Hematopoietic multipotent progenitor cell treated with erythropoietin and hydrocortisone succinate and interleukin-3 and kit ligand, for 15 days (in vitro differentiated cells): ENCODE data around the gene SH3RF1.

Experiments
- DNase-seq: peaks from one replicate; pipeline ENCODE4 v3.0.0-alpha.2; 2015; ENCODE audit warnings: low spot score

The SH3RF1 gene

GRCh38 chr4:169275180-169275579 lies 4.4 kb upstream of the SH3RF1 start:
- no peak for DNase-seq

DNA sequence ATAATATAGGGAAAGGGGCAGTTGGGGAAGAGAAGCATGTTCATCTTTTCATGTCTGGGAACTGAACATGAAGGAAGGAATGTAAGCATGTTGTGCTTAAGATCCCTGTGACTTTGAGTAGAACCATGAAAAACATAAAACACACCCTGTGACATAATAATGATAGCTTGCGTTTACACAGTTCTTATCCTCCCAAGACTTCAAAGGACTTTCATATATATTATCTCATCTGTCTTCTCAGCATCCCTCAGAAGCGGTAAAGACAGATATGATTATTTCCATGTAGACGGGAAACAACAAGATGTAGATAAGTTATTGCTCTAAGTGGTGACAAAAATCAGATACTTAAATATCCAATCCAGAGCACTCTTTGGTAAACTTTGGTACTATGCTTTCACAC lies 3.3 kb upstream of the SH3RF1 start:
- DNase-seq = no peak

DNA sequence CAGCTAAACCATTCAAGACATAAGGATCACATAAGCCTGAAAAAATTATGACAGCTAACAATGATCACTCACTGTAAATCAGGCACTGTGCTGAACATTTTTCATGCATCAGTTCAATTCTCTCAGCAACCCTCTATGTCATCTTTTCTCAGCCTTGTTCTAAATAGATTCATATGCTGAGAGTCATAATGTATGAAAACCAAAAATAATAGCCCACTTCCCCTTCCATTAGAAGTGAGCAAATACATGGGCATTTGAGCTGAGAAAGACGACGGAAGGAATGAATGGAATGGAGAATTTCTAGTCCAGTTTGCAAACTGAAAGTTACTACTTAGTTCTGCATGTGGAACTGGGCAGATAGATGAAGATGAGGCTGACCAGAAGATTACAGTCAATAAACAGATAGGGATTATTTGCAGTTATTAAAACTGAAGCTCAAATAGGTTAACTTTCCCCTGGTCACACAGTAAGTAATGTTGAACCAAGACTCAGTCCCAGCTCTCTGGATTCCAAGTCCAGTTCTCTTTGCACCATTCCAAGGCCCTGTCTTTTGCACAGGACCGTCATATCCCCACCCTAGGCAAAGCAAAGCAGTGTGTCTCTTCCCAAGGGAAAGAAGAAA lies 1.6 kb upstream of the SH3RF1 start:
- DNase-seq = no peak

DNA sequence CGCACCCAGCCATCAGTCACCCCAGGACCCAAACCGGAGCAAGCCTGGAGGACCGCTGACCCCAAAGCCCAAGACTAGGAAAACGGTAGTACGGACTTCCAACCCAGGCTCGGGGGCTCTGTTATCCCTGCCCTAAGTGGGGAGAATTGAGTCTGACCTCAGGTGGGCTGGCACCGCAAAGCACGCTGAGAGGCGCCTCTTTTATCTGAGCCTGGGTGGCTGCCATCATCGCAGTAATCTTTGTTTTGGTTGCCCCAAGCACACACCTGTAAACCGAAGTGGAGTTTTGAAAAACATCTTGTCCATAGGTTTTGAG lies 894 bp upstream of the SH3RF1 start:
- DNase-seq = no peak

- DNase-seq = no peak
Observed at GRCh38 chr4:169269916-169270809, 593 bp downstream of the SH3RF1 start.

GRCh38 chr4:169268951-169269760 lies 1.6 kb downstream of the SH3RF1 start:
- no peak for DNase-seq

DNA sequence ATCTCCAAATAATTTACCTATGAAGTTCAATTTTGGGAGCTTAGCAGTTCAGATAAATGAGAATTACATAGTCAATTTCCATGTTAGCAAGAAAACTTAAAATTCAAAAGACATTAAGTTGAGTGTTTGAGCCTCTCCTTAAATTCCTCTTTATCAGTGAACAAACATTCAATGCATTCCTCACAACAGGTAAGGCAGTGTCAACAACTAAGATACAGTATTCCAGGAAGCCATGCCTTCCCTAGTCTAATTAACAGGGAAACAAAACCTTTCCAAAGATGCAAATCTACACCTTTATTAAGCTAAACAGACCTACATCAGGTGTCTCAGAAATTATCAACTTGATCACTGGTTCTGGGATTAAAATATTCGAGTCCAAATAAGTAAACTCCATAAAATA lies 3.7 kb downstream of the SH3RF1 start:
- DNase-seq = no peak

DNA sequence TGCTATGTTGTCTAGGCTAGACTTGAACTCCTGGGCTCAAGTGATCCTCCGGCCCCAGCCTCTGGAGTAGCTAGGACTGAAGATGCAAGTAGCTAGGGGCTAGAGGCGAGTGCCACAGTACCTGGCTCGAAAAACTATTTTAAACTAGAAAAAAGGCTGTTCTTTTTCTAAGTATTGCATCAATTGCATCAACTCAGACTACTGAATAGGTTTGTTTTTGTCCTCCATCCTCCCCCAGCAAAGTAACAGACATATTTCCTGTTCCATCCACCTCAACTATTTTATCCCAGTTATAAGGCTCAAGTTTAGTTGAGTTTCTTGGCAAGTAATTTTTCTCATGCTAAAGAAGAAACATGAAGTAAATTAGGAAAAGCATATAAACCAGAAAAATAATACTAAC lies 4.1 kb downstream of the SH3RF1 start:
- no peak for DNase-seq

DNA sequence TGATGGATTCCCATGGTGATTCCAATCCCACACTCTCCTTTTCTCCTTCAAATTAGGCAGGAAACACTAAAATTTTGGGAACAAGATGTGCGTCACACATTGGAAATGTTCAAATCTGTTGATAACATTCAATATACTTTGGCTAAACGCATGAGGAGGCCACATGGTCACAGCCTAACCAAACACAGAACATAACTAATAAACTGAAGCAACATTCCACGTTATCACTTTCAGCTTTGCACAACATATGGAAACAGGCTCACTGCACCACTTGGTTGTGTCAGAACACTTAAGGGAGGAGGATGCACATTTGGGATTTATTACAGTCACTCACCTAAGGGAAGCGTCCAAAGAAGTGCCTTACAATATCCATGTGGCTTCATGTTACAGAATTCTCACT lies 4.7 kb downstream of the SH3RF1 start:
- no peak for DNase-seq

DNA sequence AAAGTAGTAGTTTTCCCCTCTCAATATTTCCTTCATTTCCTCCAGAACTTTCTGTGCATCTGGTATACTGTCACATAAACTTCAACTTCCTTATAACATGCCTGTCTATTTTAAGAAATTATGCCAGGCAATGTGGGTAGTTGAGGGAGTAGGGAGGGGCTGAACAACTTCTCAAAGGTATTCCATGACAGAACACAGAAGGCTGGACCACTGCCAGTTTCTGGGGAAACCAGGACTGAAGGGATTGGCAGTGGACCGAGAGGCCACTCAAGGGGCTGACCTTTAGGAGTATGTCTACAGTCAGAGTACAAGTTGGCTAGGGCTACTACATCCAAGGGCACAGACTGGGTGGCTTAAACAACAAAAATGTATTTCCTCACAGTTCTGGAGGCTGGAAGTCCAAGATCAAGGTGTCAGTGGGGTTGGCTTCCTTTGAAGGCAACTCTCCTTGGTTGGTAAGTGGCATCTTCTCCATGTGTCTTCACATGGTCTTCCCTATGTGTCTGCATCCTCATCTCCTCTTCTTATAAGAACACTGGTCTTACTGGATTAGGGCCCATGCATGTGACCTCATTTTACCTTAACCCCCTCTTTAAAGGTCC lies 6.9 kb downstream of the SH3RF1 start:
- DNase-seq = no peak

DNA sequence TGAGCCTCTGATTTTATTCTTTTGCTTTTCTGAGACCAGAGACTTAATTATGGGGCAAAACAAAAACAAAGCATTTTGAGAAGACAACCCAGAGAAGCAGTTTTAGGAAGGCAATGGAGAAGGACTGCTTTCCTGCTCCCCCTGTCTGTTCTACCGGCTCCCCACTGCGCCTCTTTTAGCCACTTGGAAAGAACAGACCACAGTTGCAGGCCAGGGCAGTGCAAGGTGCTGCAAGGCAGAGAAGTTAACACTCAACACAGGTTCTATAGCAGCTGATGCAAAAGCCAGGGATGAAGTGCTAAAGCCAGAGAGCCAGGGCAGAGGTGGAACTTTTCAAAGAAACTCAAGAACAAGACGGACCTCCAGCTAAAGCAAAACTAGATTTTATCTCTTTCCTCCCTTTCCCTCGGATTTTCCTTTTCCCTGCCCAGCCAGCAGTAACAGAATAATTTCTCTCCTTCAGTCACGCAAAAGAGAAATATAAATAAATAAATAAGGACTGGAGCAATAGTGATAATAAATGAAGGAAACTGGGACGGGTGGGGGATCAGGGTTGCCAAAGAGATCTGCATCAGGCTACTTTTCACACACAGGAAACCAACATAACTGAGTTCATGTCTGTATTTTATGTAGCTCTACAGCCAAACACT lies 10.4 kb downstream of the SH3RF1 start:
- no peak for DNase-seq

- DNase-seq = no peak
Observed at GRCh38 chr4:169259271-169259670, 11.5 kb downstream of the SH3RF1 start.

- no peak for DNase-seq
Observed at GRCh38 chr4:169258141-169258540, 12.6 kb downstream of the SH3RF1 start.

DNA sequence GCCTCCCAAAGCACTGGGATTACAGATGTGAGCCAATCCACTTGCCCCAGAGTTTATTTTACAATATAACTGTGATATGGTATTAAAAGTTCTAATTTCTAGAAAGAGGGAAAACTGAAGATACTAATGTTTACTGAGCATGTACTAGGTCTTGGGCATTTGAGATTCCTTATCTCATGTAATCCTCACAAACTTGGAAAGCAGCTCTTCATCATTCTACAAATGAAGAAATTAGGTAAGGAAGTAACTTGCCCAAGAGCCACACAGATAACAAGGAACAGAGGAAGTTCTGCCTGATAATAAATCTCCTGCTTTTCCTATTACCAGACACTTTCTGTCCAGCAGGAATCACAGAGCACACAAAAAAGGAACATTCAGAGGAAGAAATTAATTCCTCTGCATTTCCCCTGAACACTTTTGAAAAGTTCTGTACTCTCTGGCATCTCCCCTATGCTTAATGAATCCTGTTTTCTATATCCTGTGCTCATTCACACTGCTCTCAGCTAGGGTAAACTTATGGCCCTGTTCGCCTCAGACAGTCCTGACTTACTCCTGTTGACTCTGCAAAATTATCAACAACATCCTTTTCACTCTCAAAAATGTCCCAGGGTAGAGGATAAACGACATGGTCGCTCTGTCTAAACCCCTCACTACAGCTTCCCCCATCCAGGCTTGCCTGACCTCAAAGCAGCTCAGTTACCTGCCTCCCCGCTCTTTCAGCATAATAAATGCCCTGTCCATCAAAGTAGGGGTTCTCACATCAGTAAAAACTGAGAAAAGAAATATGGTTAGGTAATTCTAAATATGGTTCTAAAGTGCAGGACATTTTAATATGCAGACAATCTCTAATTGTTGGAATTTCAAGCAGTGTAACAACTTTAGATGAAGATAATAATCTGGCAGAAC lies 13.6 kb downstream of the SH3RF1 start:
- no peak for DNase-seq

DNA sequence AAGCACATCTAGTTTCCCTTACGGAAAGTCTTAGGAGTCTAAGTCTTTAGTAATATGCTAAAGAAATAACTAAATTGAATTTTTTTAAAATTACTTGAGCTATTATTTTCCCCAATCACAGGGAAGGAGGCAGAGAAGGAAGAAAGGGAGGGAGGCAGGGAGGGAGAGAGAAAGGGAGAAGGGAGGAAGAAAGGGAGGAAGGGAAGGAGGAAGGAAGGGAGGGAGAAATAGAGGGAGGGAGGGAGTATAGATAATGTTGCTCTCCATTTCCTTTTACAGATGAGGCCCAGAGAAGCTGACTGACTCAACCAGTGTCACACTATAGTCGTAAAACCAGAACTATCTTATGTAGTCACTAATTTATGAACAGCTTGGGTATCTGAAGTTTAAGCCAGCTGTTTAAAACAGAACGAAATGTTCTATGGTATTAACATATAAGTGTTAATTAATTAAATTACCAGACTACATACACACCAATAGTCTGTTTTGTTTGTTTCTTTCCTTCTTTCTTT lies 14.6 kb downstream of the SH3RF1 start:
- no peak for DNase-seq

- peak; percentile 43 for DNase-seq
Observed at GRCh38 chr4:169254546-169254983, 16.2 kb downstream of the SH3RF1 start.

DNA sequence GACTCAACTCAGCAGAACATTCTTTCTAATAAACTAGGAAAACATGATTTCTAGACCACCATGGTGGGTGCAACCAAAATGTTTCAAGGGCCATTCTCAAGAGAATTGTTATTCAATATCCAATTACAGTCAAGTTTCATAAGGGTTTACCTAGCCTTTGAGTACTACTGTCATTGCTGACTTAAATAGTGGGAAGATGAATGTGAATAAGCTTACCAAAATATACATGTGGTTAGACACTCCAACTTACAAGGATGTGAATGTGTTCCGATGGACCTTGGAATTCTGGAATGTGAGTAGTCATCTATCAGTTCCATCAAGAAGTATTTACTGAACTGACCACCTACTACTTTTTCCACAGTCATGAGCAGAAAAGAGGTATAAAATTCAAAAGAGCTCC lies 16.9 kb downstream of the SH3RF1 start:
- no peak for DNase-seq

GRCh38 chr4:169253113-169253671 lies 17.6 kb downstream of the SH3RF1 start:
- no peak for DNase-seq

GRCh38 chr4:169252339-169253112 lies 18.2 kb downstream of the SH3RF1 start:
- DNase-seq = no peak
